K562 (cell line): ENCODE results near the gene SPHK2. TPM values are rescaled to one million over a fixed set of nuclear protein-coding genes. Genes with fewer than 3 reads are reported as not detected.

Experiments
- ATAC-seq: fragments of 200-7000 bp; cut with Tn5 transposase; 3 replicates; pipeline ENCODE4 v1.9.1; 2020; ENCODE audit warnings: moderate library complexity
- BruUV-seq: library from RNA; stranded (reverse); fragments of 400-500 nt; replicated peaks from 2 replicates; lab custom pipeline; 2021; lab: Mats Ljungman, UMichigan
- CTCF ChIA-PET: fragments of 300-600 bp; formaldehyde crosslinking; extraction: SDS; loops from one replicate; lab custom pipeline; 2021; ENCODE audit warnings: low intra/inter-chr PET ratio; lab: Yijun Ruan, JAX
- POLR2A ChIA-PET: fragments of 300-600, 350-650 bp; sonication (Branson Sonifier 250); formaldehyde crosslinking; extraction: SDS; loops from one replicate; lab custom pipeline; 2021; ENCODE audit warnings: antibody characterized with exemption, inconsistent platforms; lab: Yijun Ruan, JAX
- DNase-seq, 4 experiments: peaks; one replicate each; pipeline versions ENCODE4 v3.0.0 to v3.0.0-alpha.2; 2011 to 2018; ENCODE audit warnings: low spot score in 3 of 4, mixed read lengths in 3 of 4; ENCODE audit errors: extremely low read depth in 1 of 4
- FAIRE-seq: peaks from 2 replicates; lab custom pipeline; 2011; peaks lifted over from hg19 to GRCh38; lab: Jason Lieb, UNC
- H2AFZ ChIP-seq: 2 replicates; pipeline ENCODE4 v1.6.0; 2011; ENCODE audit warnings: low read depth, low read length, control low read depth, inconsistent platforms
- H3K27ac ChIP-seq: fragments of 200-600 bp; 3 replicates; pipeline ENCODE4 v1.8.0; 2011; ENCODE audit warnings: low read depth, mild to moderate bottlenecking, control low read depth, inconsistent platforms, low read length, moderate library complexity, mixed read lengths; ENCODE audit errors: extremely low read depth
- H3K27me3 ChIP-seq, 2 experiments: fragments of 300-600 bp in 1 of 2; 2 replicates in 1 of 2; 3 replicates in 1 of 2; pipeline versions ENCODE4 v1.6.0 to v1.8.0; 2011; ENCODE audit warnings: inconsistent platforms in 2 of 2, low read length in 2 of 2, mild to moderate bottlenecking in 1 of 2, mixed read lengths in 1 of 2, moderate library complexity in 1 of 2; ENCODE audit not compliant: control insufficient read depth in 2 of 2, insufficient read depth in 2 of 2
- H3K36me3 ChIP-seq: fragments of 300-600 bp; 3 replicates; pipeline ENCODE4 v1.8.0; 2011; ENCODE audit warnings: mild to moderate bottlenecking, low read length, inconsistent platforms; ENCODE audit not compliant: control insufficient read depth, insufficient read depth
- H3K4me1 ChIP-seq, 2 experiments: fragments of 200-600 bp in 1 of 2; replicated peaks in 1 of 2; 2 replicates in 1 of 2; 3 replicates in 1 of 2; pipeline versions ENCODE4 v1.5.1 to v1.8.0; 2011; ENCODE audit warnings: inconsistent platforms in 2 of 2, low read length in 2 of 2, mild to moderate bottlenecking in 1 of 2, mixed read lengths in 1 of 2, moderate library complexity in 1 of 2; ENCODE audit not compliant: control insufficient read depth in 2 of 2, insufficient read depth in 2 of 2
- H3K4me2 ChIP-seq: 2 replicates; pipeline ENCODE4 v1.6.1; 2011; ENCODE audit warnings: low read length, control low read depth, inconsistent platforms, mixed read lengths; ENCODE audit not compliant: insufficient read depth
- H3K4me3 ChIP-seq: fragments of 200-600 bp; sonication (generic), shearing (Covaris generic); 2 replicates; pipeline ENCODE4 v1.5.1; 2016; ENCODE audit warnings: control low read depth, inconsistent platforms
- H3K79me2 ChIP-seq: fragments of 200-600 bp; 3 replicates; pipeline ENCODE4 v1.8.0; 2011; ENCODE audit warnings: low read length, inconsistent platforms; ENCODE audit not compliant: control insufficient read depth, insufficient read depth
- H3K9ac ChIP-seq, 2 experiments: 2 replicates each; pipeline versions ENCODE4 v1.6.0 to v1.6.1; 2011; ENCODE audit warnings: low read depth in 2 of 2, low read length in 2 of 2, control low read depth in 1 of 2, inconsistent platforms in 1 of 2, mild to moderate bottlenecking in 1 of 2, mixed read lengths in 1 of 2; ENCODE audit not compliant: insufficient read depth in 1 of 2
- H3K9me1 ChIP-seq: one replicate; pipeline ENCODE4 v1.6.0; 2011; ENCODE audit warnings: inconsistent platforms, mild to moderate bottlenecking, low read length, moderate library complexity; ENCODE audit not compliant: control insufficient read depth, insufficient read depth
- H3K9me3 ChIP-seq: replicated peaks from 2 replicates; pipeline ENCODE4 v1.5.1; 2011; ENCODE audit warnings: low read depth, low read length, inconsistent platforms; ENCODE audit not compliant: control insufficient read depth, insufficient read depth
- H4K20me1 ChIP-seq: replicated peaks from 2 replicates; pipeline ENCODE4 v1.6.1; 2011; ENCODE audit warnings: low read length, inconsistent platforms, mixed read lengths; ENCODE audit not compliant: control insufficient read depth, insufficient read depth
- BRD9 ChIP-seq: fragments of 450-650 bp; IDR thresholded peaks from 2 replicates; pipeline ENCODE4 v1.6.1; 2018; ENCODE audit warnings: low read depth; ENCODE audit not compliant: partially characterized antibody
- CC2D1A ChIP-seq: fragments of 450-650 bp; IDR thresholded peaks from 2 replicates; pipeline ENCODE4 v1.6.1; 2017; ENCODE audit warnings: mild to moderate bottlenecking
- CREM ChIP-seq: IDR thresholded peaks from 2 replicates; pipeline ENCODE4 v1.6.1; 2014; ENCODE audit warnings: antibody characterized with exemption, low read depth
- EGR1 ChIP-seq: fragments of 450-650 bp; conservative IDR thresholded peaks from 2 replicates; pipeline ENCODE4 v1.6.1; 2017; ENCODE audit warnings: mild to moderate bottlenecking
- ELF4 ChIP-seq: fragments of 450-650 bp; formaldehyde crosslinking; IDR thresholded peaks from 2 replicates; pipeline ENCODE4 v1.4.0; 2022; ENCODE audit warnings: missing genetic modification characterization
- ERF ChIP-seq: fragments of 450-650 bp; formaldehyde crosslinking; IDR thresholded peaks from 2 replicates; pipeline ENCODE4 v1.4.0; 2020; ENCODE audit warnings: mild to moderate bottlenecking, mixed read lengths
- KDM4B ChIP-seq, 2 experiments: fragments of 450-650 bp in 1 of 2; sonication (generic) in 1 of 2; IDR thresholded peaks; 2 replicates each; pipeline ENCODE4 v1.6.1; 2016 to 2017; ENCODE audit warnings: borderline replicate concordance in 2 of 2, antibody characterized with exemption in 1 of 2, low read depth in 1 of 2, mild to moderate bottlenecking in 1 of 2
- NCOA6 ChIP-seq: fragments of 450-650 bp; IDR thresholded peaks from 2 replicates; pipeline ENCODE4 v1.6.1; 2017; ENCODE audit warnings: mild to moderate bottlenecking
- RB1 ChIP-seq: fragments of 450-650 bp; IDR thresholded peaks from 2 replicates; pipeline ENCODE4 v1.6.1; 2017; ENCODE audit warnings: low read depth, mild to moderate bottlenecking
- RCOR1 ChIP-seq, 2 experiments: IDR thresholded peaks; 2 replicates each; pipeline ENCODE4 v1.6.1; 2012; ENCODE audit warnings: low read depth in 2 of 2, low read length in 2 of 2, borderline replicate concordance in 1 of 2, improper control_type of control experiment in 1 of 2
- SMAD4 ChIP-seq: fragments of 250-450 bp; sonication (Bioruptor Pico); conservative IDR thresholded peaks from 2 replicates; pipeline ENCODE4 v1.8.0; 2021; ENCODE audit warnings: inconsistent platforms, mild to moderate bottlenecking, moderate library complexity
- SP1 ChIP-seq: sonication (generic); formaldehyde crosslinking; IDR thresholded peaks from 2 replicates; pipeline ENCODE4 v1.8.1; 2022; ENCODE audit warnings: mild to moderate bottlenecking, missing genetic modification reagents
- ZNF263 ChIP-seq: sonication (generic); formaldehyde crosslinking; IDR thresholded peaks from 2 replicates; pipeline ENCODE4 v1.8.0; 2022; ENCODE audit warnings: mild to moderate bottlenecking, missing genetic modification reagents, borderline replicate concordance
- ZNF408 ChIP-seq: fragments of 250-450 bp; sonication (Bioruptor Pico); IDR thresholded peaks from 2 replicates; pipeline ENCODE4 v1.4.0; 2020; ENCODE audit warnings: low read depth, mild to moderate bottlenecking, moderate library complexity
- ZNF507 ChIP-seq: conservative IDR thresholded peaks from 2 replicates; pipeline ENCODE4 v1.6.1; 2017; ENCODE audit warnings: missing genetic modification characterization, missing compliant biosample characterization
- WGBS: fragments of 100-300 bp; shearing (Covaris generic); methylation state at CpG from one replicate; pipeline ENCODE4 v1.1.6; 2016; ENCODE audit warnings: low coverage, mixed read lengths; ENCODE audit not compliant: insufficient coverage; ENCODE audit errors: missing lambda C conversion rate; 5-methylcytosine and 5-hydroxymethylcytosine counted together
- in situ Hi-C: fragments of 300-500 bp; cut with MboI; formaldehyde crosslinking; loops from 4 replicates; pipeline ENCODE4 v1.15.0; 2018; ENCODE audit warnings: inconsistent platforms, mixed read lengths
- intact Hi-C: fragments of 100-400 bp; cut with micrococcal nuclease; formaldehyde crosslinking; loops from 2 replicates; pipeline ENCODE4 v1.14.2; 2022
- polyA plus RNA-seq, 8 experiments: library from polyadenylated mRNA; depleted of rRNA in 4 of 8; stranded (reverse) in 5 of 8; unstranded in 3 of 8; fragments of >200 nt; fragmentation: Nextera tagmentation in 2 of 8; fragmentation: Illumina TruSeq in 1 of 8; extraction: Ambion mirVana in 2 of 8; extraction: Trizol in 1 of 8; gene quantifications; 2 replicates each; pipeline versions ENCODE4 v1.2.1 to v1.2.3, GENCODE V29; 2011 to 2014; ENCODE audit warnings: inconsistent platforms in 1 of 8, missing spikeins in 1 of 8
- total RNA-seq, 7 experiments: library from RNA; depleted of rRNA in 6 of 7; stranded (reverse); fragments of >200 nt in 6 of 7; fragmentation: Illumina TruSeq in 2 of 7; extraction: Trizol in 2 of 7; gene quantifications; 2 replicates each; pipeline versions ENCODE4 v1.2.1 to v1.2.3, GENCODE V29; 2011 to 2021; ENCODE audit warnings: low replicate concordance in 1 of 7
- TF ChIP-seq, protein P1 (sequence below): fragments of 250-450 bp; sonication (Bioruptor Pico); IDR thresholded peaks from 2 replicates; pipeline ENCODE4 v1.8.0; 2021; ENCODE audit warnings: mild to moderate bottlenecking, moderate library complexity

The SPHK2 gene
- total and polyA plus RNA-seq, 9 of the 15 experiments (the other 6 are each of a cell fraction or from before 2014, with no cell fraction given), result 0.10 to 15.2 (median 2.9) TPM

DNA sequence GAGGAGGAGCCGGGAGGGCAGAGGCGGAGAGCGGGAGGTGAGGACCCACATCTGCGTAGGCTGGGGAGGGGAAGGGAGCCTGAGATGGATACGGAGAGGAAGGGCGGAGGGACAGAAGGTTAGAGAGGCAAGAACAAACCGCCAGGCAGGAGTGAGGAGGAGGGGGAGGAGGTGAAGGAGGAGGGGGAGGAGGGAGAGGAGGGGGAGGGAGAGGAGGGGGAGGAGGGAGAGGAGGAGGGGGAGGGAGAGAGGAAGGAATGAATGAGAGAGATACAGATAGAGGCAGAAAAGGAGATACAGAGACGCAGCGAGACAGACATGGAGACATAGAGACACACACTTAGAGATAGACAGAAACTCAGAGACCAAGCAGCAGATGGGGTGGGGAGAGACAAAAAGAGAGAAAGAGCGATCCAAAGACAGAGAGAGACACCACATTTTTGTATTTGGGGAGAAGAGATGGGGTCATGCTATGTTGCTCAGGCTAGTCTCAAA is 27.5 kb downstream of the SPHK2 start:
- intact Hi-C loops, result loop anchor here (1.0 to 5.0 kb wide), 3 partner anchors 91 to 188 kb away; no protein-coding TSS in a partner anchor
- no TSS peak for BruUV-seq
- no peak overlapping the region; the same call in 2 of the 3 replicates for H3K27ac ChIP-seq
- CTCF ChIA-PET, result interaction anchor here (1.0 to 2.2 kb wide), 4 partner anchors 92 to 196 kb away, joined by 3 to 16 read pairs (median 5); no protein-coding TSS in a partner anchor
- WGBS, result 21% methylated on average over 3 of the region's 10 CpGs
- FAIRE-seq (peak; percentile 72), ATAC-seq (no peak), DNase-seq (peak in 1 of 4 experiments; percentile 95)
- in situ Hi-C loops, result loop anchor here (5.0 to 10.0 kb wide), 3 partner anchors 96 to 328 kb away; partner anchors contain the start of gene RASIP1
- peak overlapping the region; percentile 95 for H2AFZ ChIP-seq
- H3K79me2 ChIP-seq, result no peaks in the 10 kb centered on the region
- peaks cover 18 to 47% of the 10 kb centered on the region in 2 experiments; a peak in 4 of 5 replicates for H3K4me1 ChIP-seq
- POLR2A ChIA-PET, result interaction anchor here (0.6 kb wide), 1 partner anchor 716 kb away, joined by 3 read pairs; no protein-coding TSS in a partner anchor
- peak overlapping the region; percentile 84 for H3K4me2 ChIP-seq
- no peaks in the 10 kb centered on the region for H3K27me3 ChIP-seq
- TF ChIP-seq BRD9, result peak; percentile 23
- peak in 1 of 2 experiments; percentile 84; a peak in 2 of 4 replicates for TF ChIP-seq RCOR1 (IDR thresholded peaks at IDR 0.05; ENCODE audit: borderline replicate concordance in 1 of 2, low read depth in 2 of 2, low read length in 2 of 2)
- TF ChIP-seq, protein P1, sequence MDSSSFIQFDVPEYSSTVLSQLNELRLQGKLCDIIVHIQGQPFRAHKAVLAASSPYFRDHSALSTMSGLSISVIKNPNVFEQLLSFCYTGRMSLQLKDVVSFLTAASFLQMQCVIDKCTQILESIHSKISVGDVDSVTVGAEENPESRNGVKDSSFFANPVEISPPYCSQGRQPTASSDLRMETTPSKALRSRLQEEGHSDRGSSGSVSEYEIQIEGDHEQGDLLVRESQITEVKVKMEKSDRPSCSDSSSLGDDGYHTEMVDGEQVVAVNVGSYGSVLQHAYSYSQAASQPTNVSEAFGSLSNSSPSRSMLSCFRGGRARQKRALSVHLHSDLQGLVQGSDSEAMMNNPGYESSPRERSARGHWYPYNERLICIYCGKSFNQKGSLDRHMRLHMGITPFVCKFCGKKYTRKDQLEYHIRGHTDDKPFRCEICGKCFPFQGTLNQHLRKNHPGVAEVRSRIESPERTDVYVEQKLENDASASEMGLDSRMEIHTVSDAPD (CRISPR knock-in tag), result no peak
- no peak for TF ChIP-seq ERF (CRISPR knock-in tag)
- TF ChIP-seq NCOA6, result no peak
- TF ChIP-seq RB1, result 0 out of 2 replicates have a peak, but pooled peaks have one; percentile 34
- peak; percentile 98 for TF ChIP-seq ZNF263 (CRISPR knock-in tag)
- TF ChIP-seq SMAD4 (CRISPR knock-in tag), result no peak
- TF ChIP-seq ZNF408 (CRISPR knock-in tag), result no peak
- TF ChIP-seq SP1 (CRISPR knock-in tag), result no peak
- TF ChIP-seq ELF4 (CRISPR knock-in tag), result peak; percentile 57; the same call in 1 of the 2 replicates
- TF ChIP-seq CREM, result peak; percentile 72
- 0 out of 2 replicates have a peak, but pooled peaks have one; percentile 73 for TF ChIP-seq CC2D1A
- 0 out of 4 replicates have a peak, but pooled peaks of 1 of the 2 experiments have one; percentile 51 for TF ChIP-seq KDM4B (IDR thresholded peaks at IDR 0.05; ENCODE audit: borderline replicate concordance in 2 of 2, low read depth in 1 of 2)
- peak; percentile 90 for TF ChIP-seq EGR1
- no peak for TF ChIP-seq ZNF507
- no peaks in the 10 kb centered on the region for H3K36me3 ChIP-seq
- no peaks in the 10 kb centered on the region for H4K20me1 ChIP-seq
- no peaks in the 10 kb centered on the region for H3K9me1 ChIP-seq
- peak overlapping the region; percentile 56 for H3K4me3 ChIP-seq
- H3K9me3 ChIP-seq, result no peaks in the 10 kb centered on the region
- peak overlapping the region in 1 of 2 experiments; percentile 87; a peak in 2 of 4 replicates for H3K9ac ChIP-seq
